BJ (cell line): ENCODE results near the gene C3. TPM values are rescaled to one million over a fixed set of nuclear protein-coding genes. Genes with fewer than 3 reads are reported as not detected.
"Not testable (repeated sequence)": the region's sequence is repeated elsewhere in the genome, so short reads cannot be mapped to it uniquely, and the experiment has no call there.

Source experiments
- CTCF ChIA-PET: fragments of 350-600 bp; formaldehyde crosslinking; extraction: SDS; loops from one replicate; lab custom pipeline; 2021; ENCODE audit warnings: antibody characterized with exemption, inconsistent platforms; lab: Yijun Ruan, JAX
- POLR2A ChIA-PET: fragments of 300-600 bp; sonication (Branson Sonifier 250); formaldehyde crosslinking; extraction: SDS; loops from one replicate; lab custom pipeline; 2021; ENCODE audit warnings: antibody characterized with exemption; lab: Charles Lee
- DNase-seq: peaks from one replicate; pipeline ENCODE4 v3.0.0-alpha.2; 2011; ENCODE audit warnings: low read depth
- H3K27me3 ChIP-seq: 2 replicates; pipeline ENCODE4 v1.6.0; 2011; ENCODE audit warnings: low read length; ENCODE audit not compliant: control insufficient read depth, insufficient read depth
- H3K36me3 ChIP-seq: 2 replicates; pipeline ENCODE4 v1.5.1; 2011; ENCODE audit warnings: low read length; ENCODE audit not compliant: control insufficient read depth, insufficient read depth
- H3K4me3 ChIP-seq: 2 replicates; pipeline ENCODE4 v1.5.1; 2011; ENCODE audit warnings: low read depth, mild to moderate bottlenecking, control low read depth, low read length
- polyA plus RNA-seq: library from polyadenylated mRNA; depleted of rRNA; stranded (reverse); fragments of >200 nt; gene quantifications from 2 replicates; pipeline ENCODE4 v1.2.3, GENCODE V29; 2011
- TF ChIP-seq, protein P1 (sequence below): IDR thresholded peaks from 2 replicates; pipeline ENCODE4 v1.5.1; 2011; ENCODE audit warnings: low read depth, mild to moderate bottlenecking, control low read depth, inconsistent platforms, low read length, moderate library complexity; ENCODE audit not compliant: insufficient read depth

The C3 gene
- polyA plus RNA-seq, 1 experiment: 14.7 TPM

DNA sequence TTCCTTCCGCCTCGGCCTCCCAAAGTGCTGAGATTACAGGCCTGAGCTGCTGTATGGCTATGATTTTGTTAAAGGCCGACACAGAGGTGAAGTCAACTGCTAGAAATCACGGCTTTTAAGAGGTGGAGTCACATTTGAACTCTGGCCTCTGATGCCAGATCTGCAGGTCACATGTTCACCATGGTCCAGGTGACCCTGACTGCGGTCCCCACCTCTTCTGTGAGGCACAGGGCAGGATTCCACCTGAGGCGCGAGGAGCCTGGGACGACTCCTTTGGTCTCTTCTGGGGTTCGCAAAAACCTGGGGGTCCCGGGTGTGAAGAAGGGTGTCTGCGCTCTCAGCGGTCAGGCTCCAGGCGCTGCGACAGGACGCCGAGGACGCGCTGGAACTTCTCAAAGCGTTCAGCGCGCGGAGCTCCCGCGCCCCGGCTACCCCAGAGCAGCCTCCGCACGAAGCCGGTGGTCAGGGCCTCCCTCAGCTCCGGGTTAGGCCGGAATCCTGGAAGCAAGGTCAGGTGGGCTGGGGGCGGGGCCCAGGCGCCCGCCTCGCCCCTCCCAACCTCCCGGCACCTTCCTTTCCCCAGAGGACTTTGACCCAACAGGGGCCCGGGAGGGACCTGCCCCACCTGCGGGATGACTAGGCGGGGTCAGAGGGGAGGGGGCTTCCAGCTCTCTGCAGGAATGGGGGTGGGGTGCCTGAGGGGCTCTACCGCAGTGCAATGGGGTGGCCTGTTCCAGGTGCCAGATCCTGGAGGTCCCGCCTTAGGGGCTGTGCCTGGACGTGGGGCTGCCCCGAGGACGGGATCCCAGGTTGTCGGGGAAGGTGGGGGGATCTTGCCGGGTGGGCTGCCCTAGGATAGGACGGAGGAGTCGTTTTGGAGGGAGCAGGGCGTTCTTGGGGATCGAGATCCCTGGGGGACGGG lies 32.1 kb upstream of the C3 start:
- no peak for DNase-seq
- ChIA-PET POLR2A (no interaction called here), CTCF (interaction anchor here (1.1 kb wide), 1 partner anchor 16 kb away, joined by 3 read pairs; no protein-coding TSS in a partner anchor)
- Histone ChIP-seq H3K36me3 (peaks cover 24% of the 10 kb centered on the region), H3K4me3 (peak overlapping the region; percentile 35), H3K27me3 (no peaks in the 10 kb centered on the region)
- TF ChIP-seq, protein P1, sequence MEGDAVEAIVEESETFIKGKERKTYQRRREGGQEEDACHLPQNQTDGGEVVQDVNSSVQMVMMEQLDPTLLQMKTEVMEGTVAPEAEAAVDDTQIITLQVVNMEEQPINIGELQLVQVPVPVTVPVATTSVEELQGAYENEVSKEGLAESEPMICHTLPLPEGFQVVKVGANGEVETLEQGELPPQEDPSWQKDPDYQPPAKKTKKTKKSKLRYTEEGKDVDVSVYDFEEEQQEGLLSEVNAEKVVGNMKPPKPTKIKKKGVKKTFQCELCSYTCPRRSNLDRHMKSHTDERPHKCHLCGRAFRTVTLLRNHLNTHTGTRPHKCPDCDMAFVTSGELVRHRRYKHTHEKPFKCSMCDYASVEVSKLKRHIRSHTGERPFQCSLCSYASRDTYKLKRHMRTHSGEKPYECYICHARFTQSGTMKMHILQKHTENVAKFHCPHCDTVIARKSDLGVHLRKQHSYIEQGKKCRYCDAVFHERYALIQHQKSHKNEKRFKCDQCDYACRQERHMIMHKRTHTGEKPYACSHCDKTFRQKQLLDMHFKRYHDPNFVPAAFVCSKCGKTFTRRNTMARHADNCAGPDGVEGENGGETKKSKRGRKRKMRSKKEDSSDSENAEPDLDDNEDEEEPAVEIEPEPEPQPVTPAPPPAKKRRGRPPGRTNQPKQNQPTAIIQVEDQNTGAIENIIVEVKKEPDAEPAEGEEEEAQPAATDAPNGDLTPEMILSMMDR: no peak

DNA sequence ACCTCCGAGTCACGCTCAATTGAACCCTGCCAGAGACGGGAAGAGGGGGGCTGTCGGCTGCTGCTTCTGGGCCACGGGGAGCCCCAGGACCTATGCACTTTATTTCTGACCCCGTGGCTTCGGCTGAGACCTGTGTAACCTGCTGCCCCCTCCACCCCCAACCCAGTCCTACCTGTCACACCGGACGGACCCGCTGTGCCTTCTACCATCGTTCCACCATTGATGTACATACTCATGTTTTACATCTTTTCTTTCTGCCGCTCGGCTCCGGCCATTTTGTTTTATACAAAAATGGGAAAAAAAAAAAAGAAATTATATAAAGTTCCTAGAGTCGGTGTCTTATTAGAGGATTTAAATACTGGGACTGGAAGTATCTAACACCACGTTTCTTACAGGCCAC lies 30.7 kb upstream of the C3 start:
- TF ChIP-seq, protein P1: no peak
- Histone ChIP-seq H3K36me3 (peaks cover 29% of the 10 kb centered on the region), H3K27me3 (no peaks in the 10 kb centered on the region), H3K4me3 (no peak overlapping the region)
- DNase-seq: no peak
- POLR2A ChIA-PET: no interaction called here
- CTCF ChIA-PET: no interaction called here

DNA sequence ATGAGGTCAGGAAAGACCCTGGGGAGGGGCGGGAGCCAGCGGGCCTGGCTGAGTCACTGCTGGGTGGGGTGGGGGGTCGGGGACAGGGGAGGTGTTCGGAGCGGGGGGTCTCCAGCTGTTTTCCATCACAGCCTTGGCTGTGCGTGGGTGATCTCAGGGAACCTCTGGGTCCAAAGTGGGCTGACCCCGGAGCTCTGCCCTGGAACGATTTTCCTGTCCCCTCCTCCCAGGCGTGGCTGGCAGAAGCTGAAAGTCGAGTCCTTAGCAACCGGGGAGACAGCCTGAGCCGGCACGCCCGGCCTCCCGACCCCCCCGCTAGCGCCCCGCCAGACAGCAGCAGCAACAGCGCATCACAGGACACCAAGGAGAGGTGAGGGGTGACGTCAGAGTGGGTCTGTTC lies 29.6 kb upstream of the C3 start:
- peaks cover 33% of the 10 kb centered on the region for H3K36me3 ChIP-seq
- TF ChIP-seq, protein P1: no peak
- CTCF ChIA-PET: no interaction called here
- POLR2A ChIA-PET: no interaction called here
- H3K27me3 ChIP-seq: no peaks in the 10 kb centered on the region
- no peak for DNase-seq
- H3K4me3 ChIP-seq: no peak overlapping the region

DNA sequence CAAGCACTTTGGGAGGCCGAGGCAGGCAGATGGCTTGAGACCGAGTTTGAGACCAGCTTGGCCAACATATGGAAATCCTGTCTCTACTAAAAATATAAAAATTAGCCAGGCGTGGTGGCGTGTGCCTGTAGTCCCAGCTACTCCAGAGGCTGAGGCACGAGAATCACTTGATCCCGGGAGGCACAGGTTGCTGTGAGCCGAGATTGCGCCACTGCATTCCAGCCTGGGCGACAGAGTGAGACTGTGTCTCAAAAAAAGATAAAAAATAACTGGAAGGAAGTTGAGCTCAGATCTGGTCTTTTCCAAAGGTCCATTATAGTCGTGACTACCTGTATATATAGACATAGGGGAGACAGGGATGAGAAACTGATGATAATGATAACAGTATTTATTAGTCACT lies 28.1 kb upstream of the C3 start:
- DNase-seq, POLR2A ChIA-PET, H3K27me3 ChIP-seq, H3K4me3 ChIP-seq: not testable (repeated sequence)
- CTCF ChIA-PET: interaction anchor here (0.7 to 1.5 kb wide), 2 partner anchors 13 to 21 kb away, joined by 3 to 5 read pairs; no protein-coding TSS in a partner anchor
- peaks cover 37% of the 10 kb centered on the region for H3K36me3 ChIP-seq

DNA sequence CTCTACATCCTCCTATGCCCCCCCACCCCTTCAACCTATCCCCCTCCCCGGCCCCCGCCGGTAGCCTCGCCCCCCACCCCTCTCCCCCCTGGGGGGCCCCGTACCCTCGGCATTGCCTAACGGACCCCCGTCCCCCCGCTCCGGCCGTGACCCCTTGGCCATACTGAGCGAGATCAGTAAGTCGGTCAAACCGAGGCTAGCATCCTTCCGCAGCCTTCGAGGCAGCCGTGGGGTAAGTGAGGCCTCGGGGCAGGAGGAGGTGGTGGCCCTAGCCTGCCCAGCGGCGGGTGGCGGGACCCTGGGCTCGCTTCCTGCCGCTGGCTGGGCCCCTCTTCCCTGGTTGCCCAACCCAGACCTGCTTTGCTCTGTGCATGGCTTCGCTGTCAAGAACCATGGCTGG lies 25.5 kb upstream of the C3 start:
- H3K36me3 ChIP-seq: peaks cover 30% of the 10 kb centered on the region
- no peaks in the 10 kb centered on the region for H3K27me3 ChIP-seq
- DNase-seq: no peak
- ChIA-PET CTCF (no interaction called here), POLR2A (no interaction called here)
- TF ChIP-seq, protein P1: no peak
- no peak overlapping the region for H3K4me3 ChIP-seq
